OCI-M2 (cell line): ENCODE results near the gene SEC24C.
"Not testable (repeated sequence)": the region's sequence is repeated elsewhere in the genome, so short reads cannot be mapped to it uniquely, and the experiment has no call there.

ENCODE experiments used
- DNase-seq: peaks from one replicate; lab custom pipeline; 2025; ENCODE audit not compliant: unreplicated experiment; lab: John Stamatoyannopoulos, UW

Gene SEC24C

GRCh38 chr10:73772281-73773151 lies 28.3 kb downstream of the SEC24C start:
- DNase-seq, result no peak

DNA sequence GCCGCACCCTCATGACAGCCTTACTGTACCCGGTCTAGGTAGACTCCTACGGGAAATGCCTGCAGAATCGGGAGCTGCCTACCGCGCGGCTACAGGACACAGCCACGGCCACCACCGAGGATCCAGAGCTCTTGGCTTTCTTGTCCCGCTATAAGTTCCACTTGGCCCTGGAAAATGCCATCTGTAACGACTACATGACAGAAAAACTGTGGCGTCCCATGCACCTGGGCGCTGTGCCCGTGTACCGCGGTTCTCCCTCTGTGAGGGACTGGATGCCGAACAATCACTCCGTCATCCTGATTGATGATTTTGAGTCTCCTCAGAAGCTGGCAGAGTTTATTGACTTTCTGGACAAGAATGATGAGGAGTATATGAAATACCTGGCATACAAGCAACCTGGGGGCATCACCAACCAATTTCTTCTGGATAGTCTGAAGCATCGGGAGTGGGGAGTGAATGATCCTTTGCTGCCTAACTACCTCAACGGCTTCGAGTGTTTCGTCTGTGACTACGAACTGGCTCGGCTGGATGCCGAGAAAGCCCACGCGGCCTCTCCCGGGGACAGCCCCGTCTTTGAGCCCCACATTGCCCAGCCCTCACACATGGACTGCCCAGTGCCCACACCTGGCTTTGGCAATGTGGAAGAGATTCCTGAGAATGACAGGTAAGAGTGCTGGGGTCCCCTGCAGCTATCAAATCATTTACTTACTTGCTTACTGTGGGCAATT lies 29.1 kb downstream of the SEC24C start:
- no peak for DNase-seq

DNA sequence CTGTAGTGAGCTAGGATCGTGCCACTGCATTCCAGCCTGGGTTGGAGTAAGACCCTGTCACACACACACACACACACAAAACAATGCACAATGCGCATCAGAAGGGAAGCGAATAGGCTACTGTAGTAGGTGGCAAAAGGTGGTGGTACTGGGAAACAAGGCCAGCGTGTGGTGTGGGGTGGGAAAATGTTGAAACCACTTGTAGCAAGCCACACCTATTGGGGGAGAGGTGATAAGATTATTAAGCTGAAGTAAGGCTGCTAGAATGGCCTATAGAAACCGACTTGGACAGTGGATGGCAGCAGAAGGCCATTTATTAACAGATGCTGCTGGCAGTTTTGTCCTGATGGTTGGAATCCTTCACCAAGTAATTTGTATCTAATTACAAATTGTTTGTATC lies 30.5 kb downstream of the SEC24C start:
- DNase-seq, result no peak

- DNase-seq, result no peak
These were observed 34.8 kb downstream of the SEC24C start for GRCh38 chr10:73779018-73779417.

DNA sequence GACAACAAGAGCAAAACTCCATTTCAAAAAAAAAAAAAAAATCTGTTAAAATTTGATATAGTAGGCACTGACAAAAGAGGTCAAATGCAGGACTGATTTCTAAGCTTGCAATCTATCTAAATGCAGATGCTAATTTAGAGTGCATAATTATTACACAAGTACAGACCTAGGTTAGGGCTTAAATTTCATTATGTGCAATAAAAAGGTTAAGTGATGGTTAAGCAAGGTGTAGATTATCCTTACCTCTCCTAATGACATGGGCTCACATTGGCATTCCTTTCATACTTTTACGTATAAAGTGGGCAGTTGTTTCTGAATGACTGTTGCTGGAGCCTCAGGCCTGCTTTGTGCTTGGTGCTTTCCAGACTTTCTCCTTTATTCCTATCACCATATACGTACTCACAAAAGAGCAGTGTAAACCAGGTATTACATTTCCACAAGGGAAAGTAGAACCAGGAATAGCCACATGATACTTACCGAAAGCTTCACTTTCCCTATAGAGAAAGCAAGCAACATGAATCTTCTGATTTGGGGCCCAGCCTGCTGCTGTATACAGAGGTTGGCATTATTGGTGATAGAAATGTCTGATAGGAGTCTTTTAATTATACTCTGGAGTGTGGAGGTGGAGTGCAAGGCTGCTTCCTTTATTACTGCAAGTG lies 35.5 kb downstream of the SEC24C start:
- DNase-seq, result no peak

GRCh38 chr10:73780301-73780700 lies 36.1 kb downstream of the SEC24C start:
- no peak for DNase-seq

- no peak for DNase-seq
These were observed 36.8 kb downstream of the SEC24C start for GRCh38 chr10:73780966-73781365.

- no peak for DNase-seq
These were observed 37.3 kb downstream of the SEC24C start for GRCh38 chr10:73781548-73781878.

DNA sequence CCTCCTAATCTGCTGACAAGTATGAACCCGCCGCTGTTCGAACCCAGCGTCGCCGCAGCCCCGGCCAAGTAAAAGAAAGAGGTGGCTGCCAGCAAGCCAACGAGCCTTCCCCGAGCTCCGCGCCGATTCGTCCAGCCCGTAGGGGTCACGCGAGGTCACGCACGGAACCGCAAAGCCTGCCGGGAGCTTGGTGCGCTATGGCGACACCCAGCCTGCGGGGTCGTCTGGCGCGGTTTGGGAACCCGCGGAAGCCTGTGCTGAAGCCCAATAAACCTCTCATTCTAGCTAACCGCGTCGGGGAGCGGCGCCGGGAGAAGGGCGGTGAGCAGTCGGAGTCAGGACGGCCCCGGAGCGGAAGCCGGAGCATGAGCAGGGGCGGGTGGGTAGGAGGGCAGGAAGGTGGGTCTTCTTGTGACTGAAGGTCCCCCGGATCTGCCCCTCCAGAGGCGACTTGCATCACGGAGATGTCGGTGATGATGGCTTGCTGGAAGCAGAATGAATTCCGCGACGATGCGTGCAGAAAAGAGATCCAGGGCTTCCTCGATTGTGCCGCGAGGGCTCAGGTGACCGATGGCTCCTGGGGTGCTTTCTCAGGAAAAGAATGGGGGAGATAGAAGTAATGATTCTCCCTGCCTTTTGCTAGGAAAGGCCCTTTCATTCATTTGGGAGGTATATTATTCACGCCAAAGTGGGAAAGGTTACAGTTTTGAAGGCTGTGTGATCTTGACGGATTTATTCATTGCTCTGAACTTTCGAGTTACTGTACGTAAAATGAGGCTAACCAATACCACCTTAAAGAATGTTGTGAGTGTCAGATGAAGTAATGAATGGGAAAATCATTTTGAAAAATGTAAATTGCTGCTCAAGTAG lies 37.9 kb downstream of the SEC24C start, which contains the start of gene CHCHD1:
CHCHD1 (plus strand) TSS at position 170 of the 870 bp plus-strand sequence; CDS start at position 198, 28 bp downstream.
- DNase-seq, result peak; percentile 26

DNA sequence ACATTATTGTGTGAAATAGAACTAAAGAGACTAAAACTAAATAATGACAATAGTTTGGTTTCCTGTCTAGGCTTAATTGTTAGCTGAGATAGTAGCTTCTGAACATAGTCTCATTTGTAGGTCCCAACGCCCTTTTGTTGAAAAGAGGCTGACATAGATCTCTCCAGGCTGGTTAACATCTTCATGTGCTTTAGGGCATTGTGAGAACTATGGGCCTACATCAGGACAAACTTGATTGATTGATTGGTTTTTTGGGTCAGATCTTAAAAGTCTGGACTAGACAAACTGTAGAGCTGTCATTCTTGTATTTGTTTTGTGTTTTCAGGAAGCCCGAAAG lies 38.5 kb downstream of the SEC24C start:
- DNase-seq, result no peak

GRCh38 chr10:73785211-73785720 lies 41.1 kb downstream of the SEC24C start, which contains the start of gene ZSWIM8:
ZSWIM8 (plus strand) TSS chr10:73785606; CDS start chr10:73785879, 273 bp downstream.
- peak; percentile 88 for DNase-seq

DNA sequence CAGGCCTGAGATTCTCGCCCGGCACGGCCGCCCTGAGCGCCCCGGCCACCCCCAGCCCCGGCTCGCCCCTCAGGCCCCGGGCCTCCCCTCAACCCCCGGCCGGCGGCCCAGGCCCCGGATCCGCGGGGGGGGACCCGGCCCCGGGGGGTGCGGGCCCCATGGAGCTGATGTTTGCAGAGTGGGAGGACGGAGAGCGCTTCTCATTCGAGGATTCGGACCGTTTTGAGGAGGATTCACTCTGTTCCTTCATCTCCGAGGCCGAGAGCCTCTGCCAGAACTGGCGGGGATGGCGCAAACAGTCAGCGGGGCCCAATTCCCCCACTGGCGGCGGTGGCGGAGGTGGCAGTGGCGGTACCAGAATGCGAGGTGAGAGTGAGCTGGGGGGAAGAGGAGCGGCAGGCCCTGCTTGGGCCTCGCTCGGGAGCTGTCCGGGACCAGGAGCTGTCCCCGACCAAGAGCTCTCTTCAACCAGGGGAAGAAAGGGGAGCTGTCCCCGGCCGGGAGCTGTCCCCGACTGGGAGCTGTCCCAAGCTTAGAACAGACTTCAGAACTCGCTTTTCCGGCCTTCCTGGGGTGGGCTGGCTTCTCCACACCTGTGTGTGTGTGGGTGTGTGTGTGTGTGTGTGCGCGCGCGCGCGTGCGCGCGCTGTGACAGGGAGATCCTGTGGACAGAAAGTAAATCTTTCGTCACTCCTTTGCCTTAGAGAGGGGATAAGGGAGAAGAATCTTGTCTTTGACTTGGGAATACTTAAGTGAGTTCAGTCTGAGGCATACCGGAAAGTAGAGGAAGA lies 41.7 kb downstream of the SEC24C start:
- no peak for DNase-seq

- DNase-seq, result no peak
These were observed 42.3 kb downstream of the SEC24C start for GRCh38 chr10:73786512-73786885.

DNA sequence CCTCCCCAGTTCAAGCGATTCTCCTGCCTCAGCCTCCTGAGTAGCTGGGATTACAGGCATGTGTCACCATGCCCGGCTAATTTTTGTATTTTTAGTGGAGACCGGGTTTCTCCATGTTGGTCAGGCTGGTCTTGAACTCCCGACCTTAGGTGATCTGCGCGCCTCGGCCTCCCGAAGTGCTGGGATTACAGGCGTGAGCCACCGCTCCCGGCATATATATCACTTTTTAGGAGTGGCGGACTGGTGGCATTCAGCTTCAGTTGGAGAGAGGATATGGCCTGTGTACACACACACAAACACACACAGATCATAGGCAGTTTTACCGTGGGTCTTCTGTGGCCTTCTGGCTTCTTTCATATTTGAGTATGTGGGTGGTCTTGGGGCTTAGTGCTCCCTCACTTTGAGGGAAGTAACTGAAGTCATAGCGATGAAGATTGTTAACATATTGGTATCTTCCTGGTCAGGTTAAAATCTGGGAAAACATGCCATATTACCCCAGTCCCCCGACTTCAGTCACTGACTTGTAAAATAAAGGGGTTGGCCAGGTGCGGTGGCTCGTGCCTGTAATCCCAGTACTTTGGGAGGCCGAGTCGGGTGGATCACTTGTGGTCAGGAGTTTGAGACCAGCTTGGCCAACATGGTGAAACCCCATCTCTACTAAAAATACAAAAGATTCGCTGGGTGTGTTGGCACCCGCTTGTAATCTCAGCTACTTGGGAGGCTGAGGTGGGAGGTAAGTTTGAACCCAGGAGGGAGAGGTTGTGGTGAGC lies 43.0 kb downstream of the SEC24C start:
- DNase-seq, result not testable (repeated sequence)

GRCh38 chr10:73788864-73789658 lies 44.9 kb downstream of the SEC24C start:
- no peak for DNase-seq

DNA sequence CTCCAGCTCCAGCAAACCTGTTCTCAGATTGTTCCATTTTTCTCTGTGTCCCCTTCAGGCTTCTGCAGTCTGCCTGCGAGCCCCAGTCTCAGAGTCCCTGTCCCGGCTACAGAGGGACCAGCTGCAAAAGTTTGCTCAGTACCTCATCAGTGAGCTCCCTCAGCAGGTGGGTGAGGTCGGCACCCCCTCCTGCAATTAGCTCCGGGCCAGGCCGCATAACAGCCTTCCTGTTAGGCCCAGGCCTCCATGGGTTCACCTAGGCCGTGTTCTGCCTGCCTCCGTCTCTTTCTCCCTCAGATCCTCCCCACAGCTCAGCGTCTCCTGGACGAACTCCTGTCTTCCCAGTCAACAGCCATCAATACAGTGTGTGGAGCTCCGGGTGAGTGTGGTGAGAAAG lies 45.5 kb downstream of the SEC24C start:
- no peak for DNase-seq

DNA sequence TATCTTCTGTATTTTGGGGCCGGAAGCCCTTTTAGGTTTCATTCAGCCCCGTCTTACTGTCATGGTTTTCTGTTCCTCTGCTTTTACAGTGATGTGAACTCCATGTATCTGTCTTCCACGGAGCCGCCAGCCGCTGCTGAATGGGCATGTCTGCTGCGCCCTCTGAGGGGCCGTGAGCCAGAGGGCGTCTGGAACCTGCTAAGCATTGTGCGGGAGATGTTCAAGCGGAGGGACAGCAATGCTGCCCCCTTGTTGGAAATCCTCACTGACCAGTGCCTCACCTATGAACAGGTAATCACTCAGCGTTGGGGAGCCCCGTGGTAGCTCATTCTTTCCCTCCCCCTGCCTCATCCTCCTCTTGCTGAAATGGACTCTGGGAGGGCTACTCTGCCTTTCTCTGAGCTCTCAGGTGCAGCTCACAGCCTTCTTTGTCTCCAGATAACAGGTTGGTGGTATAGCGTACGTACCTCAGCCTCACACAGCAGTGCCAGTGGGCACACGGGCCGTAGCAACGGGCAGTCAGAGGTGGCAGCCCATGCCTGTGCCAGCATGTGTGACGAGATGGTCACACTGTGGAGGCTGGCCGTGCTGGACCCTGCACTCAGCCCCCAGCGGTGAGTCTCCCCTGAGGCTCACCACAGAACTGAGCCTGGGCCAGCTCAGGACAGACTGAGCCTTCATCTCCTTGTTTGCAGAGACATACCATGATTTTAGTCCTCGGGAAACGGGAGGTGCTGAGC lies 46.9 kb downstream of the SEC24C start:
- DNase-seq, result no peak
